ENCODE results near the gene MGLL. TPM values are rescaled to one million over a fixed set of nuclear protein-coding genes. Genes with fewer than 3 reads are reported as not detected.

Gene MGLL
- total RNA-seq, 2 experiments from 2014 or later: 0.31 to 0.41 TPM

- POLR2A ChIA-PET: no interaction called here
- Mint-ChIP-seq H3K4me1 (ENCODE audit: low read depth) (no peaks in the 10 kb centered on the region), H3K9me3 (no peaks in the 10 kb centered on the region), H3K4me3 (no peak overlapping the region), H3K36me3 (no peaks in the 10 kb centered on the region), H3K27ac (no peak overlapping the region), H3K27me3 (no peaks in the 10 kb centered on the region)
- no peak for DNase-seq
- intact Hi-C loops (cut with micrococcal nuclease): no loop called here
- CTCF ChIA-PET: no interaction called here
Measured at GRCh38 chr3:127741690-127742089, 80.6 kb downstream of the MGLL start.

DNA sequence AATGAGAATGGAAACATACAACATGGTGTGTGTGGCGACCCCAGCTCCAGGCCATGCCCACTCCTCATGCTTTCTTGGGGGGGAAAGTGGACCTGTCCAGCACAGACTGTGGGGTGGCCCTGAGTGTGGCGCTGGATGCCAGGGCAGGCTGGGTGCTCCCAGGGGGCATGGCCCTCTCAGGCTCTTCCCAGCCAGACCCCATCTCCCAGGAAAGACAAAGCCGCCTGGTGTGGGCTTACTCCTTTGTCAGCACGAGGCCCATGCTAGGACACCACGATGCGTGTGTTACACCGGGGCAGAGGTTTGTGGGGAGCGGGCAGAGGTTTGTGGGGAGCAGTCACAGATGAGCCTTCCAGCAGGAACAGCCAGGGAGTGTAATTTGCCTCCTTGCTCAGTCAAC is 81.1 kb downstream of the MGLL start:
- no peak for DNase-seq
- ChIA-PET CTCF (no interaction called here), POLR2A (no interaction called here)
- no peaks in the 10 kb centered on the region for H3K4me1 Mint-ChIP-seq (ENCODE audit: low read depth)
- H3K27me3 Mint-ChIP-seq: no peaks in the 10 kb centered on the region
- intact Hi-C loops (cut with micrococcal nuclease): no loop called here
- H3K27ac Mint-ChIP-seq: no peak overlapping the region
- H3K4me3 Mint-ChIP-seq: no peak overlapping the region
- no peaks in the 10 kb centered on the region for H3K9me3 Mint-ChIP-seq
- no peaks in the 10 kb centered on the region for H3K36me3 Mint-ChIP-seq

GRCh38 chr3:127740136-127740915 is 82.0 kb downstream of the MGLL start:
- no peak for DNase-seq
- H3K4me3 Mint-ChIP-seq: no peak overlapping the region
- H3K27me3 Mint-ChIP-seq: peaks cover 4% of the 10 kb centered on the region
- intact Hi-C loops (cut with micrococcal nuclease): no loop called here
- H3K9me3 Mint-ChIP-seq: no peaks in the 10 kb centered on the region
- no peak overlapping the region for H3K27ac Mint-ChIP-seq
- H3K36me3 Mint-ChIP-seq: no peaks in the 10 kb centered on the region
- ChIA-PET CTCF (no interaction called here), POLR2A (no interaction called here)
- no peaks in the 10 kb centered on the region for H3K4me1 Mint-ChIP-seq (ENCODE audit: low read depth)

DNA sequence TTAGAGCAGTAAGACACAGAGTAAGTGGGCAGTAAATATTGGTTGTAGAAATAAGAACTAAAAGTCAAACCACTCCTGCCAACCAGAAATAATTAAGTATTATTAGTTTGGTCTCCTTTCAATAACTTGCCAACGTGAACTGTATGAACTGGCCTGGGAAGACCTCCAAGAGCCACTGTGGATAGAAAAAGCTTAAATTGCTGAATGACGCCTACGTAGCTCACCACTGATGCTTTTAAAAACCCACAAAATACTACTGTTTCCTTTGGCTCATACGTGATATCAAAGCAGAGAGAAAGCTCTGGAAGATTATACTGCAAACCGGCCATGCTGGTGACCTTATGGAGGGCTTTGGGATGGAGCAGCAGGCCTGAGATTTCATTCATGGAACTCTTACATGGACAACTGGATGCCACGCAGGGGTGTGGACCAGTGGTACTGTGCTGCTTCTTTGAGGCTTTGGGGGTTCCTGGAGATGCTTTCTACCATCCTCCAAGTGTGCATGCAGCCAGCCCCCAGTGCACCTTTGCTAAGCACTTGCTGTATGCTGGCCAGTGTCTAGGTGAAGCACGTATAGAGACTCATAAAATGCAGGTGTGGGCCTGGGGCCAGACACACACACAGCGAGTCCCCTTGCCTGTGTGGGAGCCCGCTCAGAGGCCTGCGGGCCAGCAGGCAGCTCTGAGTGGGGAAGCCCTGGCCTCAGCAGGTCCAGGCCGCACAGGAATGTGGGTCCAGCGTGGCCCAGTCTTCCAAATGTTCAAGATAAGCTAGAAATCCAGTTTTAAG is 82.8 kb downstream of the MGLL start:
- no peaks in the 10 kb centered on the region for H3K36me3 Mint-ChIP-seq
- no peak for DNase-seq
- H3K4me3 Mint-ChIP-seq: no peak overlapping the region
- no peaks in the 10 kb centered on the region for H3K4me1 Mint-ChIP-seq (ENCODE audit: low read depth)
- no peaks in the 10 kb centered on the region for H3K9me3 Mint-ChIP-seq
- ChIA-PET CTCF (no interaction called here), POLR2A (no interaction called here)
- no peak overlapping the region for H3K27ac Mint-ChIP-seq
- intact Hi-C loops (cut with micrococcal nuclease): no loop called here
- H3K27me3 Mint-ChIP-seq: peaks cover 4% of the 10 kb centered on the region

DNA sequence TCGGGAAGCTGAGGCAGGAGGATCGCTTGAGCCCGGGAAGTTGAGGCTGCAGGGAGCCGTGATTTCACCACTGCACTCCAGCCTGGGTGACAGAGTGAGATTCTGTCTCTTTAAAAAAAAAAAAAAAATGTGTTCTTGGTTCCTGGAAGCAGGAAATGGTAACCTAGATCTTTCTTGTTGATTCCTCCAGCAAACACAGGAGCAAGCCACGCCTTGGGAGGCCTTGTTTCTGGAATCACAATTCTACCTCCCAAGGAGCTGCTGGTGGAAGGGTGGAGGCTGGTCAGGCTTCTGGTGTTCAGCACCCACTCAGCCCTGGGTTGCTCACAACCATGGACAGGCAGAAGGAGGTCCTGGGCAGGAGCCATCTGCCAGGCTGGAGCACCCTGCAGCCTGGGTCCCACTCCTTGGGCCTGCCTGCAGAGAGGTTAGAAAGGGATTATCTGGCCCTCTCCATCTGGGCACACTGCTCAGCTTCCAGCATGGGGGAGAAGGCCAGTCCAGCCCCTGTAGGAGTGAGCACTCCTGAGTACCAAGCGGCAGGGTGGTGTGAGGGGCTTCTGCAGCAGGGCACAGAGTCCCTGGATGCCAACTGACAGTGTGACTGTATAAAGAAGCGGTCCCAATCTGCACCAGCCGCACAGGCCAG is 84.0 kb downstream of the MGLL start:
- Mint-ChIP-seq H3K9me3 (no peaks in the 10 kb centered on the region), H3K4me1 (ENCODE audit: low read depth) (no peaks in the 10 kb centered on the region), H3K27me3 (peaks cover 8% of the 10 kb centered on the region), H3K27ac (no peak overlapping the region), H3K4me3 (no peak overlapping the region), H3K36me3 (no peaks in the 10 kb centered on the region)
- ChIA-PET CTCF (no interaction called here), POLR2A (interaction anchor here (0.6 kb wide), 2 partner anchors 90 to 252 kb away, joined by 3 to 5 read pairs; no protein-coding TSS in a partner anchor)
- intact Hi-C loops (cut with micrococcal nuclease): no loop called here
- no peak for DNase-seq

- CTCF ChIA-PET: no interaction called here
- no peak overlapping the region for H3K4me3 Mint-ChIP-seq
- H3K36me3 Mint-ChIP-seq: no peaks in the 10 kb centered on the region
Measured at GRCh38 chr3:127736801-127737539, 85.3 kb downstream of the MGLL start.

DNA sequence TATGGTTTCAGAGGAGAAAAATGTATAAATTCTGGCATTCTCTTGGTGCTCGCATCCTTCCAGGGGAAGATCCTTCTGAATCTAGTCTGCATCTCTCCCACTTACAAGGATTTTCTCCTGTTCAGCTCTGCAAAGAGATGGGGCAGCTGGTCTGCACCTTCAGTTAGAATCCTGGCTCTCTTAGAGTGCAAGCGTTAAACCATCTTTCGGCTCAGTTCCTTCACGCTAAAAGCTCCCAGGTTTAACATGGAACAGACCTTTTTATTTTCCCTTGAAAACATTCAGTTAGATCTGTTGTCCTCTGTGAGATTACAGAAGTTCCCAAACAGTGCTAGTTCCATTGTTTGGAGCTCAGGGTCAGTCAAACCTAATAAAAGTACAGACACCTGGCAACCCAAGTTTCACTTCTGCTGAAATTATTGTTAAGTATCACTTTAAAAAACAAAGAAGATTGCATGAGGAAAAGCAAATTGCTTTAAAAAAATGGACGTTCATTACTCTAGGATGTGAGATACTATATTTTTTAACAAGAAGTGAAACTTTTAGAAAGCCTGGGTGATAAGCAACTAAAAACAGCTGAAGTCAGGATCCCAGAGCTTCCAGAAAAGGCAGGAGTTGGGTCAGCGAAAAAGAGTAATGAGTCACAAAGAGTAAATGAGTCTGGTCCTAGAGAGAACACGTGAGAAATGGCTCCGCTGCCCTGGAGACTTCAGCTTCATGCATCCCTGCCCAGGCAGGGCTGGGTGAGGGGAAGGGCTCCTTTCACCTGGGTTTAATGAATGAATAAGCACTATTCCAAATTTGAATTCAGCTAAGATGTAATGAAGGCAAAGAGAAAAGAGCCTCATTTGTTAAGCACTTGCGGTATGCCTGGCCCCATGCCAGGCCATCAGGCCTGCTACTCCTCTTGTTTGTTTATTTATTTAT is 86.3 kb downstream of the MGLL start:
- ChIA-PET POLR2A (no interaction called here), CTCF (no interaction called here)
- Mint-ChIP-seq H3K36me3 (no peaks in the 10 kb centered on the region), H3K27ac (no peak overlapping the region), H3K4me1 (ENCODE audit: low read depth) (no peaks in the 10 kb centered on the region), H3K4me3 (no peak overlapping the region), H3K9me3 (no peaks in the 10 kb centered on the region), H3K27me3 (peaks cover 14% of the 10 kb centered on the region)
- intact Hi-C loops (cut with micrococcal nuclease): no loop called here
- DNase-seq: no peak

More at GRCh38 chr3:127736801-127737539, 85.3 kb downstream of the MGLL start:
- Mint-ChIP-seq H3K27me3 (peaks cover 14% of the 10 kb centered on the region), H3K9me3 (no peaks in the 10 kb centered on the region), H3K27ac (no peak overlapping the region), H3K4me1 (ENCODE audit: low read depth) (no peaks in the 10 kb centered on the region)
- POLR2A ChIA-PET: no interaction called here
- intact Hi-C loops (cut with micrococcal nuclease): no loop called here
- DNase-seq: no peak

GRCh38 chr3:127734754-127735473 is 87.4 kb downstream of the MGLL start:
- Mint-ChIP-seq H3K4me3 (no peak overlapping the region), H3K4me1 (ENCODE audit: low read depth) (no peaks in the 10 kb centered on the region), H3K9me3 (no peaks in the 10 kb centered on the region), H3K27ac (no peak overlapping the region), H3K27me3 (peaks cover 14% of the 10 kb centered on the region), H3K36me3 (no peaks in the 10 kb centered on the region)
- DNase-seq: no peak
- ChIA-PET CTCF (no interaction called here), POLR2A (no interaction called here)
- intact Hi-C loops (cut with micrococcal nuclease): no loop called here

- H3K9me3 Mint-ChIP-seq: no peaks in the 10 kb centered on the region
- ChIA-PET POLR2A (no interaction called here), CTCF (no interaction called here)
- intact Hi-C loops (cut with micrococcal nuclease): no loop called here
- H3K4me3 Mint-ChIP-seq: no peak overlapping the region
- H3K36me3 Mint-ChIP-seq: no peaks in the 10 kb centered on the region
- H3K4me1 Mint-ChIP-seq (ENCODE audit: low read depth): no peaks in the 10 kb centered on the region
- peaks cover 14% of the 10 kb centered on the region for H3K27me3 Mint-ChIP-seq
- no peak for DNase-seq
- H3K27ac Mint-ChIP-seq: no peak overlapping the region
Measured at GRCh38 chr3:127734181-127734720, 88.1 kb downstream of the MGLL start.

GRCh38 chr3:127733781-127734180 is 88.5 kb downstream of the MGLL start:
- H3K9me3 Mint-ChIP-seq: no peaks in the 10 kb centered on the region
- intact Hi-C loops (cut with micrococcal nuclease): no loop called here
- H3K4me1 Mint-ChIP-seq (ENCODE audit: low read depth): no peaks in the 10 kb centered on the region
- CTCF ChIA-PET: no interaction called here
- no peak overlapping the region for H3K4me3 Mint-ChIP-seq
- POLR2A ChIA-PET: no interaction called here
- H3K27me3 Mint-ChIP-seq: peaks cover 14% of the 10 kb centered on the region
- DNase-seq: no peak
- no peaks in the 10 kb centered on the region for H3K36me3 Mint-ChIP-seq
- H3K27ac Mint-ChIP-seq: no peak overlapping the region

- Mint-ChIP-seq H3K27ac (no peak overlapping the region), H3K27me3 (peaks cover 14% of the 10 kb centered on the region), H3K9me3 (no peaks in the 10 kb centered on the region), H3K36me3 (no peaks in the 10 kb centered on the region), H3K4me3 (no peak overlapping the region), H3K4me1 (ENCODE audit: low read depth) (no peaks in the 10 kb centered on the region)
- no peak for DNase-seq
- ChIA-PET CTCF (no interaction called here), POLR2A (no interaction called here)
- intact Hi-C loops (cut with micrococcal nuclease): no loop called here
Measured at GRCh38 chr3:127732879-127733350, 89.4 kb downstream of the MGLL start.

All from activated CD4-positive, alpha-beta memory T cell treated with anti-CD3 and anti-CD28 coated beads for 36 hours (primary cell).